ENCODE measurements around the gene LCN1.
"Not testable (repeated sequence)": the region's sequence is repeated elsewhere in the genome, so short reads cannot be mapped to it uniquely, and the experiment has no call there.

LCN1 gene

DNA sequence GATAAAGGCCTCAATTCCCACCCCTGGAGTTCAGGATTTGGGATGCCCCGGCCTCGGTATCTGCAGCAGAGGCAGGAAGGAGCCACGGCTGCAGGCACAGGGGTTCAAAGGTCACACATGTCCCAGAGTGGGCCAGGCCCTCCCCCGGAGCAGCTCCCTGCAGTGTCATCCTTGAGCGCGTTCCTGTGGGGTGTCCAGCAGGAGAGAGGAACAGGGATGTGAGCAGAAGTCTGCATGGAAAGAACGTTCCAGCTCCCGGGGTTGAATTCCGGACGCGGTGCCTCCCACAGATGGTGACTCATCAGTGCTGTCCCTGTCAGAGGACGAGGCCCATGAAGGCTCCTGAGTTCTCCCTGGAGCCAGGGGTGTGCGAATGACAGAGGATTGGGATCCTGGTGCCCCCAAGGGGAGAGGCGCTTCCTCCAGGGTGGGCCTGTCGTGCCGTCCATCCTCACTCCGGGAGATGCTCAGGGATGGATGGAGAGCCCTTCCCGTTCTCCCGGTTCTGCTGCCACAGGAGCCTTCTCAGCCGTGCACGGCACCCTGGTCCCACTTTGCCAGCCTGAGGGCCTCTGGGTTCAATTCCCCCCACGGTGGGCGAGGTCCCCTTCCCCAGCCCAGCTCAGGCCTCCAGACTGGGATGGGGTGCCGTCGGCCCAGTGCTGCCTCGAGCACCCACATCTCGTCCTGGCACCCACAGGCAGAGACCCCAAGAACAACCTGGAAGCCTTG, 3.1 kb downstream of the LCN1 start:
- no peak for DNase-seq

GRCh38 chr9:135525241-135526088, 4.2 kb downstream of the LCN1 start:
- DNase-seq: no peak

- DNase-seq: no peak
Measured at GRCh38 chr9:135526089-135526729, 5.0 kb downstream of the LCN1 start.

DNA sequence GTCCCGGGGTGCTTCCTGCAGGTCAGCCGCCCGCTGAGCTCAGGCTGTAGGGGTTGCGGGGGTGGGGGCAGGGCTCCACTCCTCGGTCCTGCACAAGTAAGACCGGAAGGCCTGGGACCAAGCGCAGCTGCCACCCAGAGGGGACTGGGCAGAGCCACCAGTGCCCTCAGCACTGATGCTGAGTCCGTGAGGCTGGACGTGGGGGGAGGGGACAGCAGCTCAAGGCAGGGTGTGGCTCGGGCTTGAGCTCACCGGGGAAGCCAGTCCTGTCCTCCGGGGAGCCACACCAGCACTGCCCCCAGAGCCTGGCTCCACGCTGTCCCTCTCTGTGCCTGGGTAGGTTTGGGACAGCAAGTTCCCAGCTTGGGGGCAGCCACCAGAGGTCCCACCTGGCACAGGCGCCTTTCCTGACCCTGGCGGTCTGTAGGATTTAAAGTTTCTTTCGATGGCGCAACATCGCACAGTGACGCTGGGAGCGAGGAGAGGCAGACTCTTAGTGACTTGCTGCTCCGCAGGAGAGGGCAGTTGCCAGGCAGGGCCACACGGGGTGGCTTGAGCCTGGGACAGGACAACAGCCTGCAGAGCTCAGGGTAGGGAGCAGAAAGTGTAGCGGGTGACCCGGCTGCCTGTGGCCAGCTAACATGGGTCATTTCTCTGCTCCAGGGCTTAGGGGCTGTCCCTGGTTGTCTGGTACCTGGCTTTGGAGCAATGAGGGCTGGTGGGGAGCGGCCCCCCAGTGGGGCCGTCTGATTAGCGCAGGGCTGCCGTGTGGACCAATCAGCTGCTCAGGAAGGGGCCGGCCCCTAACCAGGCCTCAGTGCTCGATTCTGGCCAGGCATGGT, 5.7 kb downstream of the LCN1 start:
- DNase-seq: no peak

GRCh38 chr9:135528842-135529435, 7.7 kb downstream of the LCN1 start:
- DNase-seq: not testable (repeated sequence)

- DNase-seq: no peak
Measured at GRCh38 chr9:135530146-135530545, 8.9 kb downstream of the LCN1 start.

DNA sequence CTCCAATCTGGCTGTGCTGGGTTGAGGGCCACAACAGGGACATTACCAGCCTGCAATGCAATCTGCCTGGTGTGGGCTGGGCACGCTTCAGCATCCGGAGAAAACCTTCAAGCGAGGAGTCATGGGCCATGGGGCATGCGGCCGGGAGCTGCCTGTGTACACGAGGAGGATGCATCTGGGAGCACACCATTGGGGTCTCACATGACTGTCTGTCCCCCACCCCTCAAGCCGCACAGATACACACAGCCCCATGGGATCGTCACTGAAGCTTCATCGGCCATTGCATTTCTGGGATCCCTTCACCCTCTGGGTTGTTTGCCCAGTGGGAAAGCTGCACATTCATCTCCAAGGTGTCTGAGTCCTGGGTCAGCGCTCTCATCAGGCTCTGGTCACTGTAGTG, 9.9 kb downstream of the LCN1 start:
- no peak for DNase-seq

GRCh38 chr9:135533113-135533512, 11.9 kb downstream of the LCN1 start:
- no peak for DNase-seq

DNA sequence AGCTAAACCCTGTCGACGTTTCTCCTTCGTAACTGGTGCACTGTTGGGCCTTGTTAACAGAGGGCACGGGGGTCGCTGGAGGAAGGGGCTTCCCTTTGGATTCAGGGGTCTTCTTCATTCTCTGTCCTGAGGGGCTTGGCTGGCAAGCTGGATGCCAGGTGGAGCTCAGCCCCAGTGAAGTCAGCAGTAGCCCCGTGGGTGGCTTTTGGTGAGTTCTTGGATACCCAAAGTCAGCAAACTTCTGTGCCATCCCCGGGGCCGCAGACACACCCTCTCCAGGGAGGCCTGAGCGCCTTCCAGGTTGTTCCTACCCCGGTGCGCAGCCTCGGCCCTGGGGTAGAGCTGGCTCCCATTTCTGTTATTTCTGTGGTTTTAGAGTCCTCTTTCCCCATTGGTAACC, 12.4 kb downstream of the LCN1 start:
- DNase-seq: no peak

GRCh38 chr9:135534192-135534711, 13.0 kb downstream of the LCN1 start:
- DNase-seq: not testable (repeated sequence)

DNA sequence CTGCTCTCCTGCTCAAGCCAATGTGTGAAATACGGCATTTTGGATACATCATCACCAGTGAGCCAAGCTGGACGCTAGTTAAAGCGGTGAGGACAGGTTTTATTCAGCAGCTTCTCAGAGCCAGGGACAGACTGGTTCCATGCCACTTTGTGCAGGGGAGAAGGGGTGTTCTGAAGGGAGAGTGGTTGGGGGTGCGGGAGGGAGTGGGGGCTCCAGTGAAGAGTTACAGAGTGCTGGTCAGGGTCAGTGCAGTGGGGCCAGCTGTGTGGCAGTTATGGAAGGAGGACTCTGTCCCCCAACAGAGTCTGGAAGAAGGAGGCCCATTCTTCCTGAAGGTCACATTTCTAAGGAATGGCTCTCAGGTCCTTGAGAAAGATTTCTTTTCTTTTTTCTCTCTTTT, 13.6 kb downstream of the LCN1 start:
- not testable (repeated sequence) for DNase-seq

DNA sequence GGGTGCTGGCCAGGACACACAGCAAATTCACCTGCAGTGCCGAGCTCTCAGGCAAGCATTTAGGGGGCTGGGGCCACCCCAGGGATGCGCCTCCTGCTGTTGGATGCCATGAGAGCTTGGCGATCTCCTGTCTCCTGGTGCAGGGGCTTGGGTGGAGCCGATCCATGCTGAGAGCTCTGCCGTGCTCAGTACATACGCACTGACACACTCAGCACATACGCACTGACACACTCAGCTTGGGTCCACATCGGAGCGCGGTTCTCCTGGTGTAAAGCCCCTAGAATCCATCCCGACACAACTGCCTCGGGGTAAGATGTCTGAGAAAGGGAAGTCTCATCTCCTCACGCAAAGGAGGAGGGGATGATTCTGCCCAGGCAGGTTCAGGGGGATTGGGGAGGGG, 14.4 kb downstream of the LCN1 start:
- DNase-seq: not testable (repeated sequence)

GRCh38 chr9:135536216-135536615, 15.0 kb downstream of the LCN1 start:
- no peak for DNase-seq

DNA sequence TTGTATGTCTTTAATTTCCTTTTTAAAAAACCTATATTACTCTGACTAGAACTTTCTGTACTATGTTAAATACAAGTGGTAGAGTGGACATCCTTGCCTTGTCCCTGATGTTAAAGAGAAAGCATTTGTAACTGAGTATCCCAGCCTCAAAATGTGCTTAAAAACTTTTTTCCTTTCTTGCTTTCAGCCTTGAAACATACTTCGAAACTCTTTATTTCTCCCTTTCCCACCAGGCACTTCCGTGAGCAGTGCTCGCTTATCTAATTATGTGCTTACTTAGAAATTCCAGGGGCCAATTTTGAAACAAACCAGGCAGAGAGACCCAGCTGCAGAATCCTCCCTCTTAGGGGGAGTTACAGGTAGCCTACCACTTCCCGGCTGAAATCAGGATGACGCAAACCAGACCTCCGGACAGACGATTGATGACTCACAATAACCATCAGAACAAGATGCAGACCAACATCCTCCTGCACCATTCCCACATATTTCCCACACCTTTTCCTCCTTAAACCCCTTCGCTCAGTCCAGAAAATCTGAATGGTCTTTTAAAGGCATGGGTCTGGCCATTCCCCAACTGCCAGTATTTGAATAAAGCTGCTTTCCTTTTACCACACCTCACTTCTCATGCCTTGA, 22.1 kb downstream of the LCN1 start:
- not testable (repeated sequence) for DNase-seq

GRCh38 chr9:135544981-135545635, 23.9 kb downstream of the LCN1 start:
- DNase-seq: no peak

GRCh38 chr9:135545646-135546176, 24.5 kb downstream of the LCN1 start, which contains the start of gene OBP2A:
Gene OBP2A, plus strand, starts transcription at chr9:135546126. Its CDS starts 55 bp downstream, at chr9:135546181.
- DNase-seq: not testable (repeated sequence)

DNA sequence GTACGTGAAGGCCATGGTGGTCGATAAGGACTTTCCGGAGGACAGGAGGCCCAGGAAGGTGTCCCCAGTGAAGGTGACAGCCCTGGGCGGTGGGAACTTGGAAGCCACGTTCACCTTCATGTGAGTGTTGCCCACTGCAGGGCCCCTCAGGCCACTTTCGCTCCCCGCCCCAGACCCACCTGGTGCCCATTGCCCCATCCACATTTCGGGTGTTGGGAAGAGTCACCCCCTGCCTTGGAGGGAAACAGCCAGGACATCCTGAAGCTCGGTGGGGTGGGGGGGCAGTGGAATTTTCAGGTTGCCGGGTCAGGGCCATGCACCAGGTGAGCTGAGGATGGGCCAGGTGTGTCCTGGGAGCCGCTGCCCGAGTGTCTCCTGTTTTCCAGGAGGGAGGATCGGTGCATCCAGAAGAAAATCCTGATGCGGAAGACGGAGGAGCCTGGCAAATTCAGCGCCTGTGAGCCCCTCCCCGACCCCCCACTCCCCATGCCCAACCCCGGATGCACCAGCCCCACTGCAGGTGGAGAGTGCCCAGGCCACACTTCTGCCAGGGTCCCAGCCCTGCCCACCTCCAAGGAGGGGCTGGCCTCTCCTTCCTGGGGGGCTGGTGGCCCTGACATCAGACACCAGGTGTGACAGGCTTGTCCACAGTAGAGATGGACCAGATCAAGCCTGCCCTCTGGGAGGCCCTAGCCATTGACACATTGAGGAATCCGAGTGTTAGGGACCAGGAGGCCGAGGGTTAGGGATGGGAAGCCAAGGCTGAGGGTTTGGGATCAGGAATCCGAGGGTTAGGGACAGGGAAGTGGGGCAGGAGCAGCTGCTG, 25.8 kb downstream of the LCN1 start:
- DNase-seq: not testable (repeated sequence)

DNA sequence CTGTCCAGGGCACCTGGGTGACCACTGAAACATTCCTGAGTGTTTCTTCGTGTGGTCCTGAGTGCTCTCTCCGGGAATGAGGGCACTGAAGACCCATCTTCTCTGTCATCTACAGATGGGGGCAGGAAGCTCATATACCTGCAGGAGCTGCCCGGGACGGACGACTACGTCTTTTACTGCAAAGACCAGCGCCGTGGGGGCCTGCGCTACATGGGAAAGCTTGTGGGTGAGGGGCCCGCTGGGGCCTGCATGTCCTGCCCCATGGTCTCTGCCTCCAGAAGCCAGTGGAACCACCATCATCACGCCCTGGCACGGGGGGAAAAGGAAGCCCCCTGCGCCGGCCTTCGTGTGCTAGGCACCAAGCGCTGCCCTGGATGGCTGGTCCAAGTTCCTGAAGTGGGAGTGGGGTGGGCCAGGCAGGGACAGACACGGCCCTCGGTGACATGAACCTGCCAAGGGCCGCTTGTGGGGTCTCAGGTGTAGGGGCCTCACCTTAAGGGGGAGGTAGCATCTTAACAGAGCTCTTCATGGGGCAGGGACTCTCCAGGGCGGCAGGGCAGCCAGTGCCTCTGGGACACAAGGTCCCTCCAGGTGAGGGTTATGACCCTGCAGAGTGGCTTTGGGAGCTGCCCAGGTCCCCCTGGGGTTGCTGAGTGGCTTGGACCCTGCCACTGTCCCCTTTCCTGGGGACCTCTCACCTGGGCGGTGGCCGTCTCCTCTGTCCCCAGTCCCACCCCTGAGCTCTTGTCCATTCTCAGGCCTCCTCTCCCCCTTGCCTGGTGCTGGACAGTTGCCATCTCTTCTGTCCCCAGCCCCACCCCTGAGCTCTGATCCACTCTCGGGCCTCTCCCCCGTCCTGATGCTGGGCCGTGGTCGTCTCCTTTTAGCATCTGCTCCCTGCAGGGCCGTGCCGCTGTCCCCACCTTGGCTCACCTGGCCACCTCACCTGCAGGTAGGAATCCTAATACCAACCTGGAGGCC, 26.8 kb downstream of the LCN1 start:
- no peak for DNase-seq

Data from NCI-H2081 treated with DMSO at 0.1 percent for 48 hours (cell line).